HEK293 (cell line): Measurements from ENCODE around the gene SRSF4.

Experiments
- CTCF ChIA-PET: fragments of 350-600 bp; formaldehyde crosslinking; extraction: SDS; loops from one replicate; lab custom pipeline; 2021; ENCODE audit warnings: antibody characterized with exemption; lab: Yijun Ruan, JAX
- POLR2A ChIA-PET: fragments of 300-600 bp; formaldehyde crosslinking; extraction: SDS; loops from one replicate; lab custom pipeline; 2020; ENCODE audit warnings: antibody characterized with exemption, inconsistent platforms; lab: Yijun Ruan, JAX
- H3K27ac ChIP-seq: fragments of 200-500 bp; sonication (Bioruptor generic); 2 replicates; pipeline ENCODE4 v1.5.1; 2014; ENCODE audit warnings: low read depth, low read length, control low read depth, inconsistent platforms; ENCODE audit errors: extremely low read depth
- H3K36me3 ChIP-seq, 2 experiments: fragments of 200-500 bp in 1 of 2; sonication (Bioruptor generic) in 1 of 2; 1 replicate in 1 of 2; 2 replicates in 1 of 2; pipeline ENCODE4 v1.5.1; 2014 to 2017; ENCODE audit warnings: inconsistent platforms in 2 of 2, low read length in 2 of 2; ENCODE audit not compliant: control insufficient read depth in 2 of 2, insufficient read depth in 1 of 2
- H3K4me1 ChIP-seq: fragments of 200-500 bp; sonication (Bioruptor generic); 2 replicates; pipeline ENCODE4 v1.5.1; 2014; ENCODE audit warnings: mild to moderate bottlenecking, low read length, inconsistent platforms; ENCODE audit not compliant: control insufficient read depth, insufficient read depth
- H3K4me3 ChIP-seq: 2 replicates; pipeline ENCODE4 v1.5.1; 2011; ENCODE audit warnings: low read depth, mild to moderate bottlenecking, control low read depth, low read length, moderate library complexity
- H3K9me3 ChIP-seq: fragments of 200-500 bp; sonication (Bioruptor generic); 2 replicates; pipeline ENCODE4 v1.5.1; 2014; ENCODE audit warnings: low read depth, low read length, inconsistent platforms; ENCODE audit not compliant: control insufficient read depth, insufficient read depth
- EGR2 ChIP-seq: fragments of 450-650 bp; formaldehyde crosslinking; IDR thresholded peaks from 2 replicates; pipeline ENCODE4 v1.5.1; 2016; ENCODE audit warnings: low read depth, missing biosample characterization, missing genetic modification characterization
- FEZF1 ChIP-seq: fragments of 450-650 bp; formaldehyde crosslinking; IDR thresholded peaks from 2 replicates; pipeline ENCODE4 v1.5.1; 2016; ENCODE audit warnings: missing biosample characterization, missing genetic modification characterization
- GLIS1 ChIP-seq: fragments of 450-650 bp; formaldehyde crosslinking; IDR thresholded peaks from 2 replicates; pipeline ENCODE4 v1.5.1; 2016; ENCODE audit warnings: missing biosample characterization, missing genetic modification characterization
- KLF1 ChIP-seq: fragments of 450-650 bp; formaldehyde crosslinking; IDR thresholded peaks from 2 replicates; pipeline ENCODE4 v1.5.1; 2016; ENCODE audit warnings: missing biosample characterization, missing genetic modification characterization
- TRIM28 ChIP-seq: IDR thresholded peaks from 2 replicates; pipeline ENCODE4 v1.6.1; 2011; ENCODE audit warnings: low read length, control low read depth, borderline replicate concordance
- ZBTB10 ChIP-seq: fragments of 450-650 bp; formaldehyde crosslinking; IDR thresholded peaks from 2 replicates; pipeline ENCODE4 v1.5.1; 2016; ENCODE audit warnings: missing biosample characterization, missing genetic modification characterization
- ZBTB11 ChIP-seq: fragments of 450-650 bp; formaldehyde crosslinking; conservative IDR thresholded peaks from 2 replicates; pipeline ENCODE4 v1.5.1; 2016; ENCODE audit warnings: low read depth, missing biosample characterization, missing genetic modification characterization
- ZEB2 ChIP-seq: fragments of 450-650 bp; formaldehyde crosslinking; IDR thresholded peaks from 2 replicates; pipeline ENCODE4 v1.5.1; 2016; ENCODE audit warnings: missing biosample characterization, missing genetic modification characterization
- ZFHX2 ChIP-seq: fragments of 450-650 bp; formaldehyde crosslinking; conservative IDR thresholded peaks from 2 replicates; pipeline ENCODE4 v1.5.1; 2016; ENCODE audit warnings: missing biosample characterization, missing genetic modification characterization
- ZNF2 ChIP-seq: fragments of 450-650 bp; formaldehyde crosslinking; IDR thresholded peaks from 2 replicates; pipeline ENCODE4 v1.5.1; 2016; ENCODE audit warnings: missing biosample characterization, missing genetic modification characterization
- ZNF214 ChIP-seq: fragments of 450-650 bp; formaldehyde crosslinking; IDR thresholded peaks from 2 replicates; pipeline ENCODE4 v1.5.1; 2017; ENCODE audit warnings: missing biosample characterization, mild to moderate bottlenecking, missing genetic modification characterization, borderline replicate concordance
- ZNF266 ChIP-seq: fragments of 450-650 bp; formaldehyde crosslinking; IDR thresholded peaks from 2 replicates; pipeline ENCODE4 v1.5.1; 2016; ENCODE audit warnings: missing biosample characterization, missing genetic modification characterization, low read depth
- ZNF311 ChIP-seq: fragments of 450-650 bp; formaldehyde crosslinking; IDR thresholded peaks from 2 replicates; pipeline ENCODE4 v1.5.1; 2017; ENCODE audit warnings: missing biosample characterization, missing genetic modification characterization, borderline replicate concordance
- ZNF335 ChIP-seq: fragments of 450-650 bp; formaldehyde crosslinking; conservative IDR thresholded peaks from 2 replicates; pipeline ENCODE4 v1.5.1; 2016; ENCODE audit warnings: missing biosample characterization, missing genetic modification characterization
- ZNF391 ChIP-seq: fragments of 450-650 bp; formaldehyde crosslinking; IDR thresholded peaks from 2 replicates; pipeline ENCODE4 v1.5.1; 2016; ENCODE audit warnings: low read depth, missing biosample characterization, missing genetic modification characterization, borderline replicate concordance
- ZNF423 ChIP-seq: fragments of 450-650 bp; formaldehyde crosslinking; IDR thresholded peaks from 2 replicates; pipeline ENCODE4 v1.5.1; 2016; ENCODE audit warnings: missing biosample characterization, missing genetic modification characterization
- ZNF530 ChIP-seq: fragments of 450-650 bp; formaldehyde crosslinking; IDR thresholded peaks from 2 replicates; pipeline ENCODE4 v1.5.1; 2016; ENCODE audit warnings: low read depth, missing biosample characterization, missing genetic modification characterization
- ZNF561 ChIP-seq: fragments of 450-650 bp; IDR thresholded peaks from 2 replicates; pipeline ENCODE4 v1.5.1; 2018; ENCODE audit warnings: missing biosample characterization, missing genetic modification characterization, borderline replicate concordance
- ZNF707 ChIP-seq: fragments of 450-650 bp; formaldehyde crosslinking; IDR thresholded peaks from 2 replicates; pipeline ENCODE4 v1.5.1; 2016; ENCODE audit warnings: missing biosample characterization, missing genetic modification characterization
- ZXDB ChIP-seq: fragments of 450-650 bp; formaldehyde crosslinking; IDR thresholded peaks from 2 replicates; pipeline ENCODE4 v1.5.1; 2016; ENCODE audit warnings: missing biosample characterization, missing genetic modification characterization
- TF ChIP-seq, protein P1 (sequence below): fragments of 450-650 bp; formaldehyde crosslinking; IDR thresholded peaks from 2 replicates; pipeline ENCODE4 v1.5.1; 2016; ENCODE audit warnings: missing biosample characterization, missing genetic modification characterization
- TF ChIP-seq, protein P2 (sequence below): fragments of 450-650 bp; formaldehyde crosslinking; IDR thresholded peaks from 2 replicates; pipeline ENCODE4 v1.5.1; 2016; ENCODE audit warnings: missing biosample characterization, missing genetic modification characterization
- TF ChIP-seq, protein P3 (sequence below): fragments of 450-650 bp; formaldehyde crosslinking; IDR thresholded peaks from 2 replicates; pipeline ENCODE4 v1.5.1; 2016; ENCODE audit warnings: missing biosample characterization, missing genetic modification characterization

SRSF4 gene

DNA sequence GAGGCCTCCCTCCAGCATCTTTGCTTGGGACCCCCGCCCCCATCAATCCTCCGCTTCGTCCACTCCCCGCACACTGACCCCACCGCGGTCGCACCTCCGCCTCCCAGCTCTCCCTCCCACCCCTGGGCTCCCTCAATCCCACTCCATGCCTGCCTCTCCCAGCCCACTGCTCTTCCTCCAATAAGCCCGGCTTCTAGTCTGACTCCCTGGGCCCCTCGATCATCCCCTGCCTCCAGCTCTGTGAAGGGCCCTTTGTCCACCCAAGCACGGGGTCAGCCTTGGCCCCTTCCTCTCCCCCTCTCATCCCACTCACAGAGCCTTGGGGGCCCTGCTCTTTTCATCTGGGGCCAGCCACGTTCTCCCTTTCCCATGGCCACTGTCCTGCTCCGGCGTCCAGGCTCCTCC, 56.5 kb downstream of the SRSF4 start (continued):
- no peak for TF ChIP-seq ZNF311
- no peak for TF ChIP-seq ZNF530 (tag by site-specific recombination)
- peak; percentile 63 for TF ChIP-seq ZFHX2 (tag by site-specific recombination)

DNA sequence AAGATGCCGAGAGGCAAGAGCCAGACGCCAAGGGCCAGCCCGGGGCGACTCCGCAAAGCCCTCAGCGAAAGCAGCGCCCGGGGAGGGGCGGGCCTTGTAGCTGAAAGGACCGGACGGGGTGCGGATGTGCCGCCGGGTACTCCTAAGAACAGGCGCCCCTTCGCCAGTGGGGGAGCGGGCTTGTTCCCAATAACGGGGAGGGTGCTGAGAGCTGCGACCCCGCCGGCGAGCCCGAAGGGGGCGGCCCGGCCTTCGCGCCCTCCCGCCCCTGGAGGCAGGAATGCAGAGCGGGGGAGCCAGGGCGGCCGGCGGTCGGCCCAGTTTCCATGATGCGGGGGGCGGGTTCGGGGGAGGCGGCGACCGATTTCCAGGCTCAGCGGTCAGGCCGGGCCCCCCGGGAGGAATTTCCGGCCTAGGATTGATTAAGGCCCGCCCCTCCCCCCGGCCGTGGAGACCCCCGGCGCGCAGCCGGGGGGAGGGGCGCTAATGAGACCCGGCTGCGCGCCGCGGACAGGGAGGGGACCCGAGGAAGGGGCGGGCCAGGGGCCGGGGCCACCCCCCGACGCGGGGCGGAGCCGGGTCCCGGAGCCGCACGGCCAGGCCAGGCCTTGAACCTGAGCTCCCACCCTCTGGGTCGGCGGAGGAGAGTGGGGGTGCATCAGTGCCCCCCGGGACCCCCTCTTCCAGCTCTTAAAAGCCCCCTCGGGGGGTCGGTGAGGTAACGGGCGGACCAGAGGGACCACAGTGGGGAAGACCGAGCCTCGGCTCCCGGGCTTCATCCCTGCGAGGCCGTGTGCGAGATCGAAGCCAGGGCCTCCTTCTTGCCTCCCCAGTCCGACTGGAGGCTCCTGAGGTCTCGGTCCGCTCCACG, 57.1 kb downstream of the SRSF4 start:
- Histone ChIP-seq H3K36me3 (no peaks in the 10 kb centered on the region), H3K4me3 (peak overlapping the region; percentile 61), H3K9me3 (no peaks in the 10 kb centered on the region), H3K27ac (peak overlapping the region; percentile 49; the same call in 1 of the 2 replicates), H3K4me1 (no peaks in the 10 kb centered on the region)
- ChIA-PET POLR2A (interaction anchor here (0.6 to 1.1 kb wide), 4 partner anchors 45 to 69 kb away, joined by 3 to 5 read pairs (median 3); partner anchors contain the start of gene SRSF4), CTCF (interaction anchor here (0.8 to 1.7 kb wide), 3 partner anchors 18 to 78 kb away, joined by 3 to 4 read pairs (median 4); no protein-coding TSS in a partner anchor)
- TF ChIP-seq ZNF2 (tag by site-specific recombination) (0 out of 2 replicates have a peak, but pooled peaks have one; percentile 21), ZNF335 (tag by site-specific recombination) (peak; percentile 90), GLIS1 (tag by site-specific recombination) (peak; percentile 93), ZXDB (tag by site-specific recombination) (peak; percentile 90), ZNF423 (tag by site-specific recombination) (peak; percentile 62), ZNF266 (tag by site-specific recombination) (no peak), ZBTB11 (tag by site-specific recombination) (peak; percentile 42; the same call in 1 of the 2 replicates), FEZF1 (tag by site-specific recombination) (no peak), TRIM28 (no peak), KLF1 (tag by site-specific recombination) (peak; percentile 86), ZNF214 (no peak), ZNF561 (tag by site-specific recombination) (0 out of 2 replicates have a peak, but pooled peaks have one; percentile 32), ZEB2 (tag by site-specific recombination) (no peak), ZNF391 (tag by site-specific recombination) (no peak), ZNF707 (tag by site-specific recombination) (no peak), EGR2 (tag by site-specific recombination) (peak; percentile 72; the same call in 1 of the 2 replicates), ZBTB10 (peak; percentile 71)
- TF ChIP-seq, protein P1, sequence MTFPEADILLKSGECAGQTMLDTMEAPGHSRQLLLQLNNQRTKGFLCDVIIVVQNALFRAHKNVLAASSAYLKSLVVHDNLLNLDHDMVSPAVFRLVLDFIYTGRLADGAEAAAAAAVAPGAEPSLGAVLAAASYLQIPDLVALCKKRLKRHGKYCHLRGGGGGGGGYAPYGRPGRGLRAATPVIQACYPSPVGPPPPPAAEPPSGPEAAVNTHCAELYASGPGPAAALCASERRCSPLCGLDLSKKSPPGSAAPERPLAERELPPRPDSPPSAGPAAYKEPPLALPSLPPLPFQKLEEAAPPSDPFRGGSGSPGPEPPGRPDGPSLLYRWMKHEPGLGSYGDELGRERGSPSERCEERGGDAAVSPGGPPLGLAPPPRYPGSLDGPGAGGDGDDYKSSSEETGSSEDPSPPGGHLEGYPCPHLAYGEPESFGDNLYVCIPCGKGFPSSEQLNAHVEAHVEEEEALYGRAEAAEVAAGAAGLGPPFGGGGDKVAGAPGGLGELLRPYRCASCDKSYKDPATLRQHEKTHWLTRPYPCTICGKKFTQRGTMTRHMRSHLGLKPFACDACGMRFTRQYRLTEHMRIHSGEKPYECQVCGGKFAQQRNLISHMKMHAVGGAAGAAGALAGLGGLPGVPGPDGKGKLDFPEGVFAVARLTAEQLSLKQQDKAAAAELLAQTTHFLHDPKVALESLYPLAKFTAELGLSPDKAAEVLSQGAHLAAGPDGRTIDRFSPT (tag by site-specific recombination) = 0 out of 2 replicates have a peak, but pooled peaks have one; percentile 42
- TF ChIP-seq, protein P2, sequence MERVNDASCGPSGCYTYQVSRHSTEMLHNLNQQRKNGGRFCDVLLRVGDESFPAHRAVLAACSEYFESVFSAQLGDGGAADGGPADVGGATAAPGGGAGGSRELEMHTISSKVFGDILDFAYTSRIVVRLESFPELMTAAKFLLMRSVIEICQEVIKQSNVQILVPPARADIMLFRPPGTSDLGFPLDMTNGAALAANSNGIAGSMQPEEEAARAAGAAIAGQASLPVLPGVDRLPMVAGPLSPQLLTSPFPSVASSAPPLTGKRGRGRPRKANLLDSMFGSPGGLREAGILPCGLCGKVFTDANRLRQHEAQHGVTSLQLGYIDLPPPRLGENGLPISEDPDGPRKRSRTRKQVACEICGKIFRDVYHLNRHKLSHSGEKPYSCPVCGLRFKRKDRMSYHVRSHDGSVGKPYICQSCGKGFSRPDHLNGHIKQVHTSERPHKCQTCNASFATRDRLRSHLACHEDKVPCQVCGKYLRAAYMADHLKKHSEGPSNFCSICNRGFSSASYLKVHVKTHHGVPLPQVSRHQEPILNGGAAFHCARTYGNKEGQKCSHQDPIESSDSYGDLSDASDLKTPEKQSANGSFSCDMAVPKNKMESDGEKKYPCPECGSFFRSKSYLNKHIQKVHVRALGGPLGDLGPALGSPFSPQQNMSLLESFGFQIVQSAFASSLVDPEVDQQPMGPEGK (tag by site-specific recombination) = peak; percentile 69
- TF ChIP-seq, protein P3, sequence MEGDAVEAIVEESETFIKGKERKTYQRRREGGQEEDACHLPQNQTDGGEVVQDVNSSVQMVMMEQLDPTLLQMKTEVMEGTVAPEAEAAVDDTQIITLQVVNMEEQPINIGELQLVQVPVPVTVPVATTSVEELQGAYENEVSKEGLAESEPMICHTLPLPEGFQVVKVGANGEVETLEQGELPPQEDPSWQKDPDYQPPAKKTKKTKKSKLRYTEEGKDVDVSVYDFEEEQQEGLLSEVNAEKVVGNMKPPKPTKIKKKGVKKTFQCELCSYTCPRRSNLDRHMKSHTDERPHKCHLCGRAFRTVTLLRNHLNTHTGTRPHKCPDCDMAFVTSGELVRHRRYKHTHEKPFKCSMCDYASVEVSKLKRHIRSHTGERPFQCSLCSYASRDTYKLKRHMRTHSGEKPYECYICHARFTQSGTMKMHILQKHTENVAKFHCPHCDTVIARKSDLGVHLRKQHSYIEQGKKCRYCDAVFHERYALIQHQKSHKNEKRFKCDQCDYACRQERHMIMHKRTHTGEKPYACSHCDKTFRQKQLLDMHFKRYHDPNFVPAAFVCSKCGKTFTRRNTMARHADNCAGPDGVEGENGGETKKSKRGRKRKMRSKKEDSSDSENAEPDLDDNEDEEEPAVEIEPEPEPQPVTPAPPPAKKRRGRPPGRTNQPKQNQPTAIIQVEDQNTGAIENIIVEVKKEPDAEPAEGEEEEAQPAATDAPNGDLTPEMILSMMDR (tag by site-specific recombination) = peak; percentile 94
